K562 (cell line): ENCODE results near the gene FAM53C. TPM values are rescaled to one million over a fixed set of nuclear protein-coding genes. Genes with fewer than 3 reads are reported as not detected.

Experiments
- FOXM1 ChIP-seq, 2 experiments: fragments of 450-650 bp in 1 of 2; sonication (generic) in 1 of 2; formaldehyde crosslinking in 1 of 2; IDR thresholded peaks; 2 replicates each; pipeline versions ENCODE4 v1.6.1 to v1.9.0; 2017 to 2022; ENCODE audit warnings: low read depth in 2 of 2, mild to moderate bottlenecking in 2 of 2, missing genetic modification reagents in 1 of 2, moderate library complexity in 1 of 2
- IFI16 ChIP-seq: fragments of 250-450 bp; sonication (Bioruptor Pico); IDR thresholded peaks from 2 replicates; pipeline ENCODE4 v2.1.2; 2022; ENCODE audit warnings: mild to moderate bottlenecking, inconsistent platforms
- KAT7 ChIP-seq: sonication (generic); formaldehyde crosslinking; IDR thresholded peaks from 2 replicates; pipeline ENCODE4 v1.8.0; 2022; ENCODE audit warnings: missing genetic modification reagents, mild to moderate bottlenecking, borderline replicate concordance
- L3MBTL2 ChIP-seq: fragments of 450-650 bp; IDR thresholded peaks from 2 replicates; pipeline ENCODE4 v1.6.1; 2016; ENCODE audit warnings: mild to moderate bottlenecking, moderate library complexity
- MAFG ChIP-seq: fragments of 450-650 bp; conservative IDR thresholded peaks from 2 replicates; pipeline ENCODE4 v1.6.1; 2016; ENCODE audit warnings: missing genetic modification characterization, missing compliant biosample characterization
- NFATC3 ChIP-seq: fragments of 450-650 bp; IDR thresholded peaks from 2 replicates; pipeline ENCODE4 v1.6.1; 2017; ENCODE audit warnings: mild to moderate bottlenecking
- NFE2 ChIP-seq: IDR thresholded peaks from 2 replicates; pipeline ENCODE4 v1.6.1; 2014; ENCODE audit warnings: antibody characterized with exemption, low read depth
- POLR2B ChIP-seq: fragments of 450-650 bp; IDR thresholded peaks from 2 replicates; pipeline ENCODE4 v1.6.1; 2018; ENCODE audit warnings: low read depth; ENCODE audit not compliant: partially characterized antibody
- RNF2 ChIP-seq: sonication (generic); IDR thresholded peaks from 2 replicates; pipeline ENCODE4 v1.6.1; 2016
- SMAD2 ChIP-seq: fragments of 150-350 bp; IDR thresholded peaks from 2 replicates; pipeline ENCODE4 v1.6.1; 2014; ENCODE audit warnings: low read depth, mild to moderate bottlenecking, low read length
- SMARCE1 ChIP-seq: fragments of 450-650 bp; IDR thresholded peaks from 2 replicates; pipeline ENCODE4 v1.7.1; 2016; ENCODE audit warnings: mild to moderate bottlenecking
- SRF ChIP-seq, 2 experiments: fragments of 250-450, 450-650 bp in 1 of 2; sonication (Bioruptor Pico) in 1 of 2; sonication (generic) in 1 of 2; formaldehyde crosslinking; IDR thresholded peaks; 2 replicates each; pipeline versions ENCODE4 v1.5.0 to v1.5.1; 2020 to 2022; ENCODE audit warnings: mild to moderate bottlenecking in 1 of 2, missing genetic modification reagents in 1 of 2
- XRCC3 ChIP-seq: fragments of 450-650 bp; IDR thresholded peaks from 2 replicates; pipeline ENCODE4 v1.6.1; 2017; ENCODE audit warnings: mild to moderate bottlenecking, moderate library complexity
- ZNF133 ChIP-seq: fragments of 250-450 bp; sonication (Bioruptor Pico); IDR thresholded peaks from 2 replicates; pipeline ENCODE4 v1.4.0; 2020; ENCODE audit warnings: mild to moderate bottlenecking
- ZNF347 ChIP-seq: fragments of 450-650 bp; formaldehyde crosslinking; IDR thresholded peaks from 2 replicates; pipeline ENCODE4 v1.4.0; 2020; ENCODE audit warnings: low read depth, mild to moderate bottlenecking, moderate library complexity
- ZNF444 ChIP-seq: fragments of 250-450 bp; sonication (Bioruptor Pico); IDR thresholded peaks from 2 replicates; pipeline ENCODE4 v1.4.0; 2020; ENCODE audit warnings: mild to moderate bottlenecking, moderate library complexity
- ZNF445 ChIP-seq: fragments of 250-450 bp; sonication (Bioruptor Pico); IDR thresholded peaks from 2 replicates; pipeline ENCODE4 v1.4.0; 2020; ENCODE audit warnings: low read depth, mild to moderate bottlenecking, moderate library complexity
- ZNF696 ChIP-seq: fragments of 250-450 bp; sonication (Bioruptor Pico); conservative IDR thresholded peaks from 2 replicates; pipeline ENCODE4 v1.4.0; 2020; ENCODE audit warnings: mild to moderate bottlenecking, moderate library complexity
- ZSCAN32 ChIP-seq: fragments of 450-650 bp; formaldehyde crosslinking; IDR thresholded peaks from 2 replicates; pipeline ENCODE4 v1.4.0; 2020; ENCODE audit warnings: mild to moderate bottlenecking, moderate library complexity
- ZZZ3 ChIP-seq: fragments of 450-650 bp; IDR thresholded peaks from 2 replicates; pipeline ENCODE4 v1.6.1; 2016; ENCODE audit warnings: antibody characterized with exemption, mild to moderate bottlenecking, moderate library complexity
- polyA plus RNA-seq, 8 experiments: library from polyadenylated mRNA; depleted of rRNA in 4 of 8; stranded (reverse) in 5 of 8; unstranded in 3 of 8; fragments of >200 nt; fragmentation: Nextera tagmentation in 2 of 8; fragmentation: Illumina TruSeq in 1 of 8; extraction: Ambion mirVana in 2 of 8; extraction: Trizol in 1 of 8; gene quantifications; 2 replicates each; pipeline versions ENCODE4 v1.2.1 to v1.2.3, GENCODE V29; 2011 to 2014; ENCODE audit warnings: inconsistent platforms in 1 of 8, missing spikeins in 1 of 8
- total RNA-seq, 7 experiments: library from RNA; depleted of rRNA in 6 of 7; stranded (reverse); fragments of >200 nt in 6 of 7; fragmentation: Illumina TruSeq in 2 of 7; extraction: Trizol in 2 of 7; gene quantifications; 2 replicates each; pipeline versions ENCODE4 v1.2.1 to v1.2.3, GENCODE V29; 2011 to 2021; ENCODE audit warnings: low replicate concordance in 1 of 7
- TF ChIP-seq, protein P1 (sequence below), 2 experiments: IDR thresholded peaks in 1 of 2; conservative IDR thresholded peaks in 1 of 2; 2 replicates each; pipeline ENCODE4 v1.6.1; 2016; ENCODE audit warnings: low read depth in 2 of 2, mild to moderate bottlenecking in 1 of 2, missing compliant biosample characterization in 1 of 2, missing genetic modification characterization in 1 of 2, moderate library complexity in 1 of 2
- TF ChIP-seq, protein P2 (sequence below), 2 experiments: fragments of 450-650 bp in 1 of 2; sonication (generic) in 1 of 2; formaldehyde crosslinking; conservative IDR thresholded peaks; 2 replicates each; pipeline versions ENCODE4 v1.4.0 to v1.8.1; 2020 to 2022; ENCODE audit warnings: mild to moderate bottlenecking in 1 of 2, missing genetic modification reagents in 1 of 2
- TF ChIP-seq, protein P3 (sequence below), 2 experiments: fragments of 450-650 bp; conservative IDR thresholded peaks; 2 replicates each; pipeline ENCODE4 v1.6.1; 2017; ENCODE audit warnings: mild to moderate bottlenecking in 2 of 2, moderate library complexity in 2 of 2
- TF ChIP-seq, protein P4 (sequence below), 2 experiments: fragments of 450-650 bp; IDR thresholded peaks; 2 replicates each; pipeline ENCODE4 v1.6.1; 2016

Gene FAM53C
- total and polyA plus RNA-seq, 9 of the 15 experiments (the other 6 are each of a cell fraction or from before 2014, with no cell fraction given) = 9.7 to 38.5 (median 25.2) TPM

DNA sequence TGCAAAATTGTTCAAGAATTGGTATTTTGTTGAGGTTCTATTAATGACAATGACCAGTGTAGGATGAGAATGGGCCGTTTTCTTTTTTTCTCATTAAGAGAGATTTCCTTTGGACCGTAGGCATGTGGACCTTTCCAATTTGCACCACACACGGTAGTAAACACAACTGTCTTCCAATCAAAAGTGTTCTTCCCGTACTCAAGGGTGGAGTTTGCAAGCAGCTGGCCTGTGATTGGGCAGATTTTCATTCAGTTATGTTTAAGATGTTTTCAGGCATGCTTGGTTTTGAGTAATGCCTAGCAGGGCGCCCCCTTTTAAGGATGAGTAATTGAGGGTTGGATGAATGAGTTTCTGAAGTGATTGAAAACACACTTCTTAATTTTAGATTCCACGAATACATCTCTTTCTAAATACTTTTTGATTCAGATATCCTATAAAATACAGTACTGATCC is 16.9 kb downstream of the FAM53C start (continued):
- TF ChIP-seq, protein P1, sequence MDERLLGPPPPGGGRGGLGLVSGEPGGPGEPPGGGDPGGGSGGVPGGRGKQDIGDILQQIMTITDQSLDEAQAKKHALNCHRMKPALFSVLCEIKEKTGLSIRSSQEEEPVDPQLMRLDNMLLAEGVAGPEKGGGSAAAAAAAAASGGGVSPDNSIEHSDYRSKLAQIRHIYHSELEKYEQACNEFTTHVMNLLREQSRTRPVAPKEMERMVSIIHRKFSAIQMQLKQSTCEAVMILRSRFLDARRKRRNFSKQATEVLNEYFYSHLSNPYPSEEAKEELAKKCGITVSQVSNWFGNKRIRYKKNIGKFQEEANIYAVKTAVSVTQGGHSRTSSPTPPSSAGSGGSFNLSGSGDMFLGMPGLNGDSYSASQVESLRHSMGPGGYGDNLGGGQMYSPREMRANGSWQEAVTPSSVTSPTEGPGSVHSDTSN (CRISPR knock-in tag; IDR thresholded peaks at IDR 0.05; ENCODE audit: low read depth) = no peak
- TF ChIP-seq, protein P1 (tag; conservative IDR thresholded peaks at IDR 0.05; ENCODE audit: low read depth) = peak; percentile 88
- TF ChIP-seq ZSCAN32 (CRISPR knock-in tag) (no peak), ZNF696 (CRISPR knock-in tag) (no peak), NFE2 (peak; percentile 44; the same call in 1 of the 2 replicates), XRCC3 (no peak), IFI16 (CRISPR knock-in tag) (no peak), MAFG (peak; percentile 21; the same call in 1 of the 2 replicates), SMAD2 (no peak), KAT7 (no peak), NFATC3 (no peak), ZNF444 (no peak), ZZZ3 (no peak), POLR2B (no peak), ZNF445 (CRISPR knock-in tag) (no peak), SRF (CRISPR knock-in tag; IDR thresholded peaks at IDR 0.05) (0 out of 4 replicates have a peak, but pooled peaks of 1 of the 2 experiments have one; percentile 19), L3MBTL2 (peak; percentile 35; the same call in 1 of the 2 replicates), FOXM1 (IDR thresholded peaks at IDR 0.05; ENCODE audit: low read depth) (peak; percentile 69), FOXM1 (CRISPR knock-in tag; IDR thresholded peaks at IDR 0.05; ENCODE audit: low read depth) (no peak), RNF2 (no peak), ZNF347 (CRISPR knock-in tag) (no peak), SMARCE1 (no peak), ZNF133 (no peak)
- TF ChIP-seq, protein P2, sequence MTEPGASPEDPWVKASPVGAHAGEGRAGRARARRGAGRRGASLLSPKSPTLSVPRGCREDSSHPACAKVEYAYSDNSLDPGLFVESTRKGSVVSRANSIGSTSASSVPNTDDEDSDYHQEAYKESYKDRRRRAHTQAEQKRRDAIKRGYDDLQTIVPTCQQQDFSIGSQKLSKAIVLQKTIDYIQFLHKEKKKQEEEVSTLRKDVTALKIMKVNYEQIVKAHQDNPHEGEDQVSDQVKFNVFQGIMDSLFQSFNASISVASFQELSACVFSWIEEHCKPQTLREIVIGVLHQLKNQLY (CRISPR knock-in tag; conservative IDR thresholded peaks at IDR 0.05) = no peak
- TF ChIP-seq, protein P3, sequence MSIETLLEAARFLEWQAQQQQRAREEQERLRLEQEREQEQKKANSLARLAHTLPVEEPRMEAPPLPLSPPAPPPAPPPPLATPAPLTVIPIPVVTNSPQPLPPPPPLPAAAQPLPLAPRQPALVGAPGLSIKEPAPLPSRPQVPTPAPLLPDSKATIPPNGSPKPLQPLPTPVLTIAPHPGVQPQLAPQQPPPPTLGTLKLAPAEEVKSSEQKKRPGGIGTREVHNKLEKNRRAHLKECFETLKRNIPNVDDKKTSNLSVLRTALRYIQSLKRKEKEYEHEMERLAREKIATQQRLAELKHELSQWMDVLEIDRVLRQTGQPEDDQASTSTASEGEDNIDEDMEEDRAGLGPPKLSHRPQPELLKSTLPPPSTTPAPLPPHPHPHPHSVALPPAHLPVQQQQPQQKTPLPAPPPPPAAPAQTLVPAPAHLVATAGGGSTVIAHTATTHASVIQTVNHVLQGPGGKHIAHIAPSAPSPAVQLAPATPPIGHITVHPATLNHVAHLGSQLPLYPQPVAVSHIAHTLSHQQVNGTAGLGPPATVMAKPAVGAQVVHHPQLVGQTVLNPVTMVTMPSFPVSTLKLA (conservative IDR thresholded peaks at IDR 0.05) = peak; percentile 96 to 98
- TF ChIP-seq, protein P4, sequence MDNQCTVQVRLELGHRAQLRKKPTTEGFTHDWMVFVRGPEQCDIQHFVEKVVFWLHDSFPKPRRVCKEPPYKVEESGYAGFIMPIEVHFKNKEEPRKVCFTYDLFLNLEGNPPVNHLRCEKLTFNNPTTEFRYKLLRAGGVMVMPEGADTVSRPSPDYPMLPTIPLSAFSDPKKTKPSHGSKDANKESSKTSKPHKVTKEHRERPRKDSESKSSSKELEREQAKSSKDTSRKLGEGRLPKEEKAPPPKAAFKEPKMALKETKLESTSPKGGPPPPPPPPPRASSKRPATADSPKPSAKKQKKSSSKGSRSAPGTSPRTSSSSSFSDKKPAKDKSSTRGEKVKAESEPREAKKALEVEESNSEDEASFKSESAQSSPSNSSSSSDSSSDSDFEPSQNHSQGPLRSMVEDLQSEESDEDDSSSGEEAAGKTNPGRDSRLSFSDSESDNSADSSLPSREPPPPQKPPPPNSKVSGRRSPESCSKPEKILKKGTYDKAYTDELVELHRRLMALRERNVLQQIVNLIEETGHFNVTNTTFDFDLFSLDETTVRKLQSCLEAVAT (IDR thresholded peaks at IDR 0.05) = peak in 1 of 2 experiments; percentile 26; a peak in 1 of 4 replicates
